HG02798 (cell line): Measurements from ENCODE around the gene COL4A4.

ENCODE experiments used
- ATAC-seq: cut with Tn5 transposase; IDR thresholded peaks from one replicate; pipeline ENCODE4 v1.9.1; 2021; ENCODE audit warnings: mild to moderate bottlenecking; ENCODE audit not compliant: unreplicated experiment, poor library complexity

COL4A4 gene

GRCh38 chr2:226991663-226992062, 172.3 kb downstream of the COL4A4 start:
- ATAC-seq: no peak

DNA sequence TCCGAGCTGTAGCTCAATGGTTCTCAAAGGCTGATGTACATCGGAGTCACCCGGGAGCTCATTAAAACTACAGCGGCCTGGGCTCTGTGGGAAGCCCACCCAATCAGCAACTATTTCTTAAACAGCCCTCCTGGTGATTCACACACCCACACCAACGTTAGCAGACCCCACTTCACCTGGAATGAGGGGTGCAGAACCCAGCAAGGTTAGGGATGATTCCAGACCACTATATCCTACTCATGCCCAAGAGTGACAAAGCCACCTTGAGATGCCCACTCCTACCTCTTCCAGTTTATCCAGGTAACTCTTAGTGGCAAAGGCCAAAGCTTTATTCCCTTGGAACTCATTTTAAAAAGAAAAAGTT, 178.4 kb downstream of the COL4A4 start:
- no peak for ATAC-seq

DNA sequence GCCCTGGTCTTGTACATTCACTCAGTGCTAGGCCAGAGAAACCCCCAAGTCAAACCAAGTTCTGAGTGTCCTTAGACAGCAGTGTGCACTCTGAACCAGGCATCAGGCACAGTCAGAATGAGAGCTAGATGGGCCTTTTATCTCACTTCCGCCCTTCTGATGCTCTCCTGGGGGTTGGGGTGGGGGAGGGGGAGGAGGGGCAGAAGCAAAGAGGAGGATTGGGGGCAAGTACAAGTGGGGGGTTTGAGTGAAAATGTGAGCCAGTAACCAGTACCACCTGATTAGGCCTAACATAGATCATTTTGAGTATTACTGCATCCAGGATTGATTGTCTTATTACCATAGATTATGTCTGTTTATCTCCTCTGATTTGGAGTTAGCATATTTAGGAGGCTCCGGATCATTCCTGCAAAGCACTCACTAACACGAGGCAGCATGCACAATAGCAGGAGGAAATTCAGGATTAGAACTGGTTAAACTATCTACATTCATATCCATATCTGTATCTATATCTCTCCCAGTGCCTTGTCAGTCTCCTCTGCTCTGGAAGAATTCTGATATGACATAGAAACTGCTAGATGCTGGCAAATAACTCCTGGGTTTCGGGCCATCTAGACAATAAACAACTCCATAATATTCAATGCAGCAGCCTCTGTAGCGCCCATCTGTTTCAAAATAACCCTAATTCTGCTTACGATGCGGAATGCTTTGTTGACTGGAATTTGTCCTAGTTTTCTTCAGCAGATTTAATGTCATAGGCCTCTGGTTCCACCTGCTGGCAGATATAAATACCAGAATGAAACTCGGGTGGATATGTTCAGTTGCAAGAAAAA, 179.0 kb downstream of the COL4A4 start:
- peak; percentile 96 for ATAC-seq

DNA sequence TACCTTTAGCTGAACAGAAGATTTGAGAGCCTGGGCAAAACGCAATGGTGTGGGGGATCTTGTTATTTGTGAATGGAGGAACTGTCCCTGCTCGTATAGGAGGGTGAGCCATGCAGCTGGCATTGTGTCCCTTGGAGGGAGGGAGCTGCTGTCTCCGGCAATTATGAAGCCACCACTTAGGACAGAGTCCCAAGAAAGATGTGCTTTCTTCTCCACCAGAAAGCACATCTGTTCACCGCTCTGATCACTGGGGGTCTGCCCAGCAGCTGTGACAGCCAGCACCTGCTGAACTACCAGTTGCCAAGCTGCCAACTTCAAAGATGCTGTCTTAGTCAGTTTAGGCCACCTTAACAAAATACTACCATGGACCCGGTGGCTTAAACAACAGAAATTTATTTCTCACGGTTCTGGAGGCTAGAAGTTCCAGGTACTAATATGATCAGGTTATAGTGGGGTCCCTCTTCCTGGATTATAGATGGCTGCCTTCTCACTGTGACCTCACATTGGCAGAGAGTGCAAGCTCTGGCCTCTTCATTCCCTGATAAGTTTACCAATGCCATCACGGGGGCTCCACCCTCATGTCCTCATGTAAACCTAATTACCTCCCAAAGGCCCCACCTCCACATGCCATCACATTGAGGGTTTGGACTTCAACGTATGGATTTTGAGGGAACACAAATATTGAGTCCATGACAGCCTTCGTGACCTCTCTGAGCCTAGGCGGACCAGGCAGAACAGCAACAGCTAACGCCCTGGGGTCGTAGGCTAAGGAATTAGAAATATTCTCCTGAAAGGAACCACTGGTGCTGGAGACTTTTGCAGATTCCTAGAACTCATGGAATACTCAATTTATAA, 179.9 kb downstream of the COL4A4 start:
- no peak for ATAC-seq

DNA sequence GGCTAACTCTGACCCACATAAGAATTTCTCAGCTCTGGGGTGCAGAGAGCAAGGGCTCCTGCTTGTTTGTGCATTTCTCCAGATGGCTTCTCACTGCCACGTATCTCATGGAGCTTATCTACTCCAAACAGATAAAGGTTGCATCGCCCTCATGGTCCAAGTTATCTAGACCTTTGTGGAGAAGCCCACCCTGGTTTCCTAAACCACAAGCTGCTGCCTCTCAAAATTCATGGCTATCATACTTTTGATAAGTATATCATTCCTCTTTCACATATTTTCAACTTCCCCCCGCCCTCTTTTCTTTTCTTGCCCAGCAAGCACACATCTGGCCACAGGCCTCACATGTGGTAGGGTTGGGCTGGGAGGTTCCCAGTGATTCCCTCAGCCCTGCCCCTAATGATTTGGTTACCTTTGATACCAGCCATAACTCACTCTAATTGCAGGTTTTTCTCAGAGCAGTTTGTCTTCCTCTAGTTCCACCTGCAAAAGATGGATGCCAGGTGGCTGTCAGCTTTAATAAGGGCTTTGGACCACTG, 182.1 kb downstream of the COL4A4 start:
- no peak for ATAC-seq

DNA sequence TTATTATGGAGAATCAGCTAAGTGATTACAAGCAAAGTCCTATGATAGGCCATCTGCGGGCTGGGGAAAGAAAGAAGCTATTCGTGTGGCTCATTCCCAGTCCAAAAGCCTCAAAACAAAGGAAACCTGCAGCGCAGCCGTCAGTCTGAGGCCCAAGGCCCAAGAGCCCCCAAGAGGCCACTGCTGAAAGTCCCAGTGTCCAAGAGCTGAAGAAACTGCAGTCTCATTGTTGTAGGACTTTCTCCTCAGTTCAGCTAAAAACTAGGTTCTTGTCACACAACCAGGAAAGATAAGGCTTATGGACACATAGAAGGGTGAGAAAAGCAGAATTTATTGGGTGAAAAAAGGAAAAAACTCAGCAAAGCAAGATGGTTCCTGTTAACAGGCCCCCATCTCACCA, 185.0 kb downstream of the COL4A4 start:
- no peak for ATAC-seq

GRCh38 chr2:226978300-226978699, 185.7 kb downstream of the COL4A4 start:
- ATAC-seq: no peak

DNA sequence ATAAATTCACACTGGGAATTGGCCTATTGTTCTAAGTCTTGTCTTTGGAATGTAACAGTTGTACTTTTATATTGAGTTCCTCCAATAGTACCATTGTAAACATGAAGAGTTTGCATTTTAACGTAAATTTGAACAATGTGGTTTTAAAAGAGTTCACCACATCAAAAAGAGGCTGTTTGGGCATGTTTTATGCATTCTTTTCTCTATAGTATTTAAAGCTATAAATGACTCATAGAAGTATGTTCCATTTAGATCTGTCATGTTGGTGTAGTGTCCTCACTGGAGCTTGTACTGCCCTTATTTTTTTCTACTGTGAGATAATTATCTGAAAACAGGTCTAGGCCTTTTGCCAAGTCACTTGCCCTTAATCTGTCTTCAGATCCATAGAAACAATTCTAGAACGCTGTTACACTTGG, 186.2 kb downstream of the COL4A4 start:
- no peak for ATAC-seq

GRCh38 chr2:226973816-226974215, 190.2 kb downstream of the COL4A4 start:
- ATAC-seq: no peak

DNA sequence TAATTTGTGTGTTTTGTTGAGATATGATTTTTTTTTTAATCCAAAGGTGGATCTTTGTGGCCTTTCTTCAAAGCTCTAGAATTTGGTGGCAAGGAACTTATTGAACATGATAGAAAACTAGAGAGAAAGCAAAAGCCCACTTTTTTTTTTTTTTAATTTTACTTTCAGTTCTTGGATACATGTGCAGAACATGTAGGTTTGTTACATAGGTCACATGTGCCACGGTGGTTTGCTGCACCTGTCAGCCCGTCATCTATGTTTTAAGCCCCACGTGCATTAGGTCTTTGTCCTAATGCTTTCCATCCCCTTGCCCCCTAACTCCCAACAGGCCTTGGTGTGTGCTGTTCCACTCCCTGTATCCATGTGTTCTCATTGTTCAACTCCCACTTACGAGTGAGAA, 192.2 kb downstream of the COL4A4 start:
- peak; percentile 38 for ATAC-seq

- peak; percentile 58 for ATAC-seq
Observed at GRCh38 chr2:226971084-226971483, 192.9 kb downstream of the COL4A4 start.

DNA sequence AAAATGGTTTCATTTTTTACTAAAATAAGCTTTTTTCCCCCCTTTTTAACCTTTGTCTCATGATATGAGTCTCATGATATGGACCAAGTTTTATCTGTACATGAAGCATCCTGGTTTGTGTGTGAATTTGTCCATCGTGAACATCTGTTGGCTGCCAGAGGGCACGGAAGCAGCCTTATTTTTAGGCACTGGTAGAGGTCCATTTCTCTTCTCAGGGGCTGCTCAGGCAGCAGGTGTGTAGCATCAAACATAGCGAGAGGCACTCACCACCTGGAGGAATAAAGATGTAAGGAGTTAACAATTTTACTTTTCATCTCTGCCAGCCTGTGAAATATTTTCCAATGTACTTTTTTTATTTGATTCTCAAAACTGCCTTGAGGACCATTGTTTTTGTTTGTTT, 193.6 kb downstream of the COL4A4 start:
- peak; percentile 70 for ATAC-seq

GRCh38 chr2:226969417-226970080, 194.5 kb downstream of the COL4A4 start:
- ATAC-seq: no peak

- no peak for ATAC-seq
Observed at GRCh38 chr2:226965376-226965775, 198.6 kb downstream of the COL4A4 start.

DNA sequence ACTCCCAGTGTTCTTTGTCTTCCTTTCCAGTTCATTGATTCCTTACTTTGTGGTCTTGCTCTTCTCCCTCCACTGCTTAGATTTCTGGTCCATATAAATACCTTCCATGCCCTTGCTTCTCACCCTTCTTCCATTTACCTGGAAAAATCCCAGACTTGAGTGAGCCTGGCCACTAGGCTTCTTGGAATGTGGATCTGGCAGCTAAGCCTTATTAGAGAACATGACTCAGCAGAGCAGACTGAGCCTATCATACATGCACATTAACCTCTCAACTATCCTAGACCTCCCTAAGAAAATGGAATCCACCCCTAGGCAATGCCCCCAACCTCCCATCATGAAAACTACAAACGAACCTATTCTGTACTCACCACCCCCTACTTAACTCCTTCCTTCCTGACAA, 200.5 kb downstream of the COL4A4 start:
- ATAC-seq: no peak

- no peak for ATAC-seq
Observed at GRCh38 chr2:226962176-226962773, 201.7 kb downstream of the COL4A4 start.

DNA sequence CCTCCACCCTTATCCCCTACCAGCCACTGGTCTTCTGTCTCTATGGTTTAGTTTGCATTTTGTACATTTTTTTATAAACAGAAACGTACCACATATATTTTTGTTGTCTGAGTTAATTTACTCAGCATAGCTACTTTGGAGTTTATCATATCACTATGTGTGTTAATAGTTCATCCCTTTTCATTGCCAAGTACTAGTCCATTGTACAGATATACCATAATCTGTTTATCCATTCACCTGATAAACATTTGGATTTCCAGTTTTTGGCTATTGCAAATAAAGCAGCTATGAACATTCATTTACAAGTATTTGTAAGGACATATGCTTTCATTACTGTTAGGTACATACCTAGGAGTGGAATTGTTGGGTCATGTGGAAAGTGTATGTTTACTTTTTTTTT, 204.6 kb downstream of the COL4A4 start:
- ATAC-seq: no peak

DNA sequence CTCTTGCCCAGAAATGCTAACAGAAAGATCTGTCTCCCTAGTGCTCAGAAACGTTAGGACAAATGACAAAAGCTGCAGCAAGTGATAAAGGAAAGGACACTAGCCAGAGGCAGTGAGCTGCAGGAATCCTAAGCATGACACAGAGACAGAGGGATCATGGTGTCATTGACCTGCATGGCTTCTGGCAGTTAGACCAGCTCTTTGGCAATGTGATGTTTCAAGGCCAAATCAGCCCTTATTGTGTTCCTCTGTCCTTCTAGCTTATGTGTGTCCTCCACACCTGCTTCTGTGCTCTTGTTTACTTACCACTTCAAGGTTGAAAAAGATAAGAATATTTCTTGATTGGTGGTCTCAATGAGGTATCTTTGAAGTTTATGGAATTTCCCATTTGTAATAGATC, 207.3 kb downstream of the COL4A4 start:
- ATAC-seq: no peak

- no peak for ATAC-seq
Observed at GRCh38 chr2:226953826-226954225, 210.2 kb downstream of the COL4A4 start.

GRCh38 chr2:226953206-226953605, 210.8 kb downstream of the COL4A4 start:
- ATAC-seq: no peak
